ENCODE measurements around the gene MAB21L3. TPM values are rescaled to one million over a fixed set of nuclear protein-coding genes. Genes with fewer than 3 reads are reported as not detected.

Gene MAB21L3
- total RNA-seq, 1 donor from 2014 or later, result not detected

DNA sequence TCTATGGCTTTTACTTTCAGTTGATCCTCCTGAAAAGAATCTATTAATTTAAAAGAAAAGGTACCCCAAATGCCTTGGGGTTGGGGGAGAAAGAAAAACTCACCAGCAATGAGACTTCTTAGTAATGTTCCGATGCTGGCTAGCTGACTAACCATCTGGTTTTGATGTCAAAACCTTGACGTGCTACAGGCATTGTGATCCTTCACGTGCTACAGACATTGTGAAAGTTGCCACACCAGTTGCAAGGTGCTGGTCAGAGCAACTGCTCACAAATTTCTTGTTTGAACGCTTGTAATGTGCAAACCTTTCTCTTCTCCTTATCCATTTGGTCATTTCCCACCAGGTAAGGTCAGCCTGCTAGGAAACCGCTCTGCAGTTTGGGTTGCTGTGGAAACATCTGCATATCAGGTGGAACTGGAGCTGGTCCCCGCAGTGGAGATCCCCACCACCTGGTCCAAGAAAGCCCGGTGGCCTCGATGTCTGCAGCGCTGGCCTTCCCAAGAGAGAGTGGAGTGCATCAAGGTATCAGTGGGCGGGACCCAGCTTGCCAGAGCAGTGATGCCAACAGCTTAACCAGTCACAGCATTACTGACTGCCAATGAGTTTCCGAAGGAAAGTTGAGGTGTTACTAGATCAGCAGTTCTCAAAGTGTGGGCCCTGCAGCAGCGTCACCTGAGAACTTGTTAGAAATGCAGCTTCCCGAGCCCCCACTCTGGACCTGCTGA is 16.1 kb downstream of the MAB21L3 start:
- no peak for DNase-seq (ENCODE audit: low spot score in 2 of 2)
- Histone ChIP-seq H3K4me1 (no peaks in the 10 kb centered on the region), H3K4me3 (no peak overlapping the region), H3K36me3 (no peaks in the 10 kb centered on the region), H3K27ac (no peak overlapping the region), H3K9me3 (no peaks in the 10 kb centered on the region), H3K27me3 (no peaks in the 10 kb centered on the region)
- intact Hi-C loops (cut with DNase I), result no loop called here
- TF ChIP-seq, protein P1, sequence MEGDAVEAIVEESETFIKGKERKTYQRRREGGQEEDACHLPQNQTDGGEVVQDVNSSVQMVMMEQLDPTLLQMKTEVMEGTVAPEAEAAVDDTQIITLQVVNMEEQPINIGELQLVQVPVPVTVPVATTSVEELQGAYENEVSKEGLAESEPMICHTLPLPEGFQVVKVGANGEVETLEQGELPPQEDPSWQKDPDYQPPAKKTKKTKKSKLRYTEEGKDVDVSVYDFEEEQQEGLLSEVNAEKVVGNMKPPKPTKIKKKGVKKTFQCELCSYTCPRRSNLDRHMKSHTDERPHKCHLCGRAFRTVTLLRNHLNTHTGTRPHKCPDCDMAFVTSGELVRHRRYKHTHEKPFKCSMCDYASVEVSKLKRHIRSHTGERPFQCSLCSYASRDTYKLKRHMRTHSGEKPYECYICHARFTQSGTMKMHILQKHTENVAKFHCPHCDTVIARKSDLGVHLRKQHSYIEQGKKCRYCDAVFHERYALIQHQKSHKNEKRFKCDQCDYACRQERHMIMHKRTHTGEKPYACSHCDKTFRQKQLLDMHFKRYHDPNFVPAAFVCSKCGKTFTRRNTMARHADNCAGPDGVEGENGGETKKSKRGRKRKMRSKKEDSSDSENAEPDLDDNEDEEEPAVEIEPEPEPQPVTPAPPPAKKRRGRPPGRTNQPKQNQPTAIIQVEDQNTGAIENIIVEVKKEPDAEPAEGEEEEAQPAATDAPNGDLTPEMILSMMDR (IDR thresholded peaks at IDR 0.05), result no peak

GRCh38 chr1:116127848-116128540 is 16.8 kb downstream of the MAB21L3 start:
- H3K9me3 ChIP-seq, result no peaks in the 10 kb centered on the region
- no peaks in the 10 kb centered on the region for H3K27me3 ChIP-seq
- intact Hi-C loops (cut with DNase I), result no loop called here
- H3K4me3 ChIP-seq, result no peak overlapping the region
- no peaks in the 10 kb centered on the region for H3K4me1 ChIP-seq
- no peaks in the 10 kb centered on the region for H3K36me3 ChIP-seq
- no peak for DNase-seq (ENCODE audit: low spot score in 2 of 2)
- TF ChIP-seq, protein P1 (IDR thresholded peaks at IDR 0.05), result no peak
- no peak overlapping the region for H3K27ac ChIP-seq

GRCh38 chr1:116128664-116129063 is 17.5 kb downstream of the MAB21L3 start:
- Histone ChIP-seq H3K4me3 (no peak overlapping the region), H3K27me3 (no peaks in the 10 kb centered on the region), H3K36me3 (no peaks in the 10 kb centered on the region), H3K4me1 (no peaks in the 10 kb centered on the region), H3K9me3 (no peaks in the 10 kb centered on the region), H3K27ac (no peak overlapping the region)
- no peak for DNase-seq (ENCODE audit: low spot score in 2 of 2)
- intact Hi-C loops (cut with DNase I), result no loop called here
- TF ChIP-seq, protein P1 (IDR thresholded peaks at IDR 0.05), result no peak

DNA sequence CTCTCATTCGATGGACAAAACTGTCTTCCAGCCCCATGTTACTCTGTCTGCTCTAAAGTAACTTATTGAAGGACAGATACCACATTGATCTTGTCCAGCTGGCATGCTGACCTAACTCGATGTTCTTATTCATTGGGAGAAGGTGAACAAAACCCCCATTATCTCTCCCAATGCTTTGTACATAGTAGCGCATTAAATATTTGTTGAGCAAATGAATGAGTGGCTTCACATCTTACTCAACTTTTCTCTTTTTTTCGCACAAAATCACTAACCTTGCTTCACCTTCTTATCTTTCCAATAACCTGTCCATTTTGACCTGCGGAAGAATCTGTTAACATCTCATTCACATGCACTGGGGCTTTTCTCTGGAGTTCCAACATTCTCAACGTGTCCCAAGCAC is 18.3 kb downstream of the MAB21L3 start:
- H3K9me3 ChIP-seq, result no peaks in the 10 kb centered on the region
- no peak overlapping the region for H3K27ac ChIP-seq
- DNase-seq (ENCODE audit: low spot score in 2 of 2), result no peak
- no peaks in the 10 kb centered on the region for H3K27me3 ChIP-seq
- intact Hi-C loops (cut with DNase I), result no loop called here
- no peaks in the 10 kb centered on the region for H3K4me1 ChIP-seq
- H3K4me3 ChIP-seq, result no peak overlapping the region
- H3K36me3 ChIP-seq, result no peaks in the 10 kb centered on the region
- TF ChIP-seq, protein P1 (IDR thresholded peaks at IDR 0.05), result no peak

GRCh38 chr1:116130356-116130755 is 19.2 kb downstream of the MAB21L3 start:
- H3K27ac ChIP-seq, result no peak overlapping the region
- intact Hi-C loops (cut with DNase I), result no loop called here
- no peaks in the 10 kb centered on the region for H3K9me3 ChIP-seq
- DNase-seq (ENCODE audit: low spot score in 2 of 2), result no peak
- no peaks in the 10 kb centered on the region for H3K4me1 ChIP-seq
- no peaks in the 10 kb centered on the region for H3K36me3 ChIP-seq
- no peaks in the 10 kb centered on the region for H3K27me3 ChIP-seq
- TF ChIP-seq, protein P1 (IDR thresholded peaks at IDR 0.05), result no peak
- H3K4me3 ChIP-seq, result no peak overlapping the region

All from ascending aorta (tissue), 2 donors.